Osteoblast (primary cell): ENCODE data around the gene ADAM22. TPM values are rescaled to one million over a fixed set of nuclear protein-coding genes. Genes with fewer than 3 reads are reported as not detected.
A peak's percentile ranks its signal among the peaks of the same experiment; 100 is the strongest.

Source experiments
- DNase-seq: peaks from one replicate; pipeline ENCODE4 v3.0.0; 2011; ENCODE audit warnings: low spot score, mixed read lengths; ENCODE audit not compliant: insufficient read length; ENCODE audit errors: missing footprints
- H2AFZ ChIP-seq: 2 replicates; pipeline ENCODE4 v1.6.0; 2011; ENCODE audit warnings: mild to moderate bottlenecking, low read length
- H3K27ac ChIP-seq: 2 replicates; pipeline ENCODE4 v1.5.1; 2011; ENCODE audit warnings: mild to moderate bottlenecking, low read depth, low read length, moderate library complexity
- H3K27me3 ChIP-seq: 2 replicates; pipeline ENCODE4 v1.6.0; 2012; ENCODE audit warnings: mild to moderate bottlenecking, control low read depth, inconsistent platforms, low read length, moderate library complexity; ENCODE audit not compliant: insufficient read depth
- H3K36me3 ChIP-seq: 2 replicates; pipeline ENCODE4 v1.5.1; 2011; ENCODE audit warnings: mild to moderate bottlenecking, low read length, control low read depth, moderate library complexity; ENCODE audit not compliant: insufficient read depth
- H3K4me1 ChIP-seq: 2 replicates; pipeline ENCODE4 v1.5.1; 2011; ENCODE audit warnings: mild to moderate bottlenecking, low read length, control low read depth, moderate library complexity; ENCODE audit not compliant: insufficient read depth
- H3K4me2 ChIP-seq: 2 replicates; pipeline ENCODE4 v1.6.0; 2011; ENCODE audit warnings: mild to moderate bottlenecking, low read length; ENCODE audit not compliant: insufficient read depth
- H3K4me3 ChIP-seq: fragments of 200-600 bp; sonication (generic); 3 replicates; pipeline ENCODE4 v1.5.1; 2012; ENCODE audit warnings: mild to moderate bottlenecking, low read length, inconsistent platforms; ENCODE audit not compliant: insufficient read depth
- H3K79me2 ChIP-seq: 2 replicates; pipeline ENCODE4 v1.6.0; 2012; ENCODE audit warnings: mild to moderate bottlenecking, low read length, control low read depth, inconsistent platforms; ENCODE audit not compliant: insufficient read depth
- H3K9me3 ChIP-seq: 2 replicates; pipeline ENCODE4 v1.5.1; 2011; ENCODE audit warnings: low read depth, low read length, control low read depth
- H4K20me1 ChIP-seq: 2 replicates; pipeline ENCODE4 v1.6.0; 2012; ENCODE audit warnings: mild to moderate bottlenecking, low read length, control low read depth; ENCODE audit not compliant: insufficient read depth
- total RNA-seq: library from RNA; depleted of rRNA; stranded (reverse); fragments of >200 nt; gene quantifications from 2 replicates; pipeline ENCODE4 v1.2.3, GENCODE V29; 2012
- TF ChIP-seq, protein P1 (sequence below): IDR thresholded peaks from 2 replicates; pipeline ENCODE4 v1.5.1; 2011; ENCODE audit warnings: mild to moderate bottlenecking, low read depth, low read length, moderate library complexity; ENCODE audit errors: extremely low read depth

ADAM22 gene
- total RNA-seq, 1 donor, result 0.36 TPM

DNA sequence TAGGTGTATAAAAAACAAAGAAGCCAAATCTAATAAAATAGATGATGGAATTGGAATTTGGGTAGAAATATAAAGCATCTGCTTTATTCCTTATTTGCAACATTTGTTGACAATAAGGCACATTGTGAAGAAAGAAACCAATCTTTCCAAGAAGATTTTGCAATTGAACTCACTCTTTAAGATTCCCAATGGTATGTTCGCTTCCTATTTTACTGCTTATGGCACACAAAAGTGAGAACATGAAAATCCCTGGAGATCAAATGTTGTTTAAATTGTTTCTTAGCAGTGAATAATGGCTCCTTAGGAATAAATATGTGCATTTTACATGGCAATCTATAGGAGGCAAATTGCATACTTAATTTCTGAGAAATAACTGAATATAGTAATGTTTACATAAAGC lies 84.5 kb downstream of the ADAM22 start:
- no peak overlapping the region for H2AFZ ChIP-seq
- H3K79me2 ChIP-seq, result no peaks in the 10 kb centered on the region
- H3K27ac ChIP-seq, result no peak overlapping the region
- peak; percentile 44 for DNase-seq
- no peaks in the 10 kb centered on the region for H3K4me1 ChIP-seq
- H3K4me3 ChIP-seq, result no peak overlapping the region
- H3K4me2 ChIP-seq, result no peak overlapping the region
- no peaks in the 10 kb centered on the region for H3K27me3 ChIP-seq
- no peaks in the 10 kb centered on the region for H3K36me3 ChIP-seq
- TF ChIP-seq, protein P1, sequence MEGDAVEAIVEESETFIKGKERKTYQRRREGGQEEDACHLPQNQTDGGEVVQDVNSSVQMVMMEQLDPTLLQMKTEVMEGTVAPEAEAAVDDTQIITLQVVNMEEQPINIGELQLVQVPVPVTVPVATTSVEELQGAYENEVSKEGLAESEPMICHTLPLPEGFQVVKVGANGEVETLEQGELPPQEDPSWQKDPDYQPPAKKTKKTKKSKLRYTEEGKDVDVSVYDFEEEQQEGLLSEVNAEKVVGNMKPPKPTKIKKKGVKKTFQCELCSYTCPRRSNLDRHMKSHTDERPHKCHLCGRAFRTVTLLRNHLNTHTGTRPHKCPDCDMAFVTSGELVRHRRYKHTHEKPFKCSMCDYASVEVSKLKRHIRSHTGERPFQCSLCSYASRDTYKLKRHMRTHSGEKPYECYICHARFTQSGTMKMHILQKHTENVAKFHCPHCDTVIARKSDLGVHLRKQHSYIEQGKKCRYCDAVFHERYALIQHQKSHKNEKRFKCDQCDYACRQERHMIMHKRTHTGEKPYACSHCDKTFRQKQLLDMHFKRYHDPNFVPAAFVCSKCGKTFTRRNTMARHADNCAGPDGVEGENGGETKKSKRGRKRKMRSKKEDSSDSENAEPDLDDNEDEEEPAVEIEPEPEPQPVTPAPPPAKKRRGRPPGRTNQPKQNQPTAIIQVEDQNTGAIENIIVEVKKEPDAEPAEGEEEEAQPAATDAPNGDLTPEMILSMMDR, result no peak
- H3K9me3 ChIP-seq, result no peaks in the 10 kb centered on the region
- no peaks in the 10 kb centered on the region for H4K20me1 ChIP-seq

DNA sequence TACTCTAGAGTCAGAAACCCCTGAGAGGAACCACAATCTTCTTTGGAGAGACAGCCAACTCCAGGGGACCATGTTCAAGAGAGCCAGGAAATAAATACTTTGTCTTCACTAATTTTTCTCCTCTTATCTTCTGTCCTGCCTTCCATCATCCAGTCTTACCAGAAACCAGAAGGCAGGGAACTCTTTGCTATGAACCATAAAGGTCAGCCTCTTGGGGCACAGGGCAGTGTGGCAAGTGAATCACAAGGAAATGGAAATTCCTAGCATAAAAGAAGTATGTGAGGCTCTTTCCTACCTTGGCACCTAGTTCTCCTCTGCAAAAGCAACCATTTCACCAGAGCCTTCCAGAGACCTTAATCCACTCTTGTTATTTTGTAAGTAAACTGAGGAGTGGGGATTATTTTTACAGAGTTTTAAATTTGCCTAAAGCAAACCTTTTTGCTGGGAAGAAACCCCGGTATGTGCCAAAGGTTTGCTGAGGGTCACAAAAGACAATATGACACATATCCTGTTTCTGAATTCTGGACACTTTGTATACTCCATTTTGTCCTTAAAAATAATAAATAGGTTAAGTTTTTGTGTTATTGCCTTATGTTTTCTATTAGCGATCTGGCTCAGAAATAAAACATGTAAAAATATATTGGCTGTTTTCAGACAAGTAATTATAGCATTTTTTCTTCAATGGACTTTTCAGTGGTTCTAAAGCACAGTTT lies 87.1 kb downstream of the ADAM22 start:
- Histone ChIP-seq H3K79me2 (no peaks in the 10 kb centered on the region), H3K4me1 (no peaks in the 10 kb centered on the region), H3K36me3 (no peaks in the 10 kb centered on the region), H4K20me1 (no peaks in the 10 kb centered on the region), H3K9me3 (no peaks in the 10 kb centered on the region), H3K4me3 (no peak overlapping the region), H3K27me3 (no peaks in the 10 kb centered on the region), H3K27ac (no peak overlapping the region), H2AFZ (no peak overlapping the region), H3K4me2 (no peak overlapping the region)
- no peak for DNase-seq
- TF ChIP-seq, protein P1, result no peak

DNA sequence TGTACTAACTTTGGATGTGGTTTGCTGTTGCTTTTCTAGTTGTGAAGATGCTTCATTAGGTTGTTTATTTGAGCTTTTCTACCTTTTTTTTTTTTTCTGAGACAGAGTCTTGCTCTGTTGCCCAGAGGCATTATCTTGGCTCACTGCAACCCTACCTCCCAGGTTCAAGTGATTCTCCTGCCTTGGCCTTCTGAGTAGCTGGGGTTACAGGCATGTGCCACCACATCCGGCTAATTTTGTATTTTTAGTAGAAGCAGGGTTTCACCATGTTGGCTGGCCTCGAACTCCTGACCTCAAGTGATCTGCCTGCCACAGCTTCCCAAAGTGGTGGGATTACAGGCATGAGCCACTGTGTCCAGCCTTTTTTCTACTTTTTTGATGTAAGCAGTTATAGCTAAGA lies 93.7 kb downstream of the ADAM22 start:
- Histone ChIP-seq H3K4me2 (no peak overlapping the region), H2AFZ (no peak overlapping the region), H4K20me1 (no peaks in the 10 kb centered on the region), H3K36me3 (no peaks in the 10 kb centered on the region), H3K27me3 (no peaks in the 10 kb centered on the region), H3K4me1 (no peaks in the 10 kb centered on the region), H3K9me3 (no peaks in the 10 kb centered on the region), H3K27ac (no peak overlapping the region), H3K79me2 (no peaks in the 10 kb centered on the region), H3K4me3 (no peak overlapping the region)
- no peak for DNase-seq
- TF ChIP-seq, protein P1, result no peak

DNA sequence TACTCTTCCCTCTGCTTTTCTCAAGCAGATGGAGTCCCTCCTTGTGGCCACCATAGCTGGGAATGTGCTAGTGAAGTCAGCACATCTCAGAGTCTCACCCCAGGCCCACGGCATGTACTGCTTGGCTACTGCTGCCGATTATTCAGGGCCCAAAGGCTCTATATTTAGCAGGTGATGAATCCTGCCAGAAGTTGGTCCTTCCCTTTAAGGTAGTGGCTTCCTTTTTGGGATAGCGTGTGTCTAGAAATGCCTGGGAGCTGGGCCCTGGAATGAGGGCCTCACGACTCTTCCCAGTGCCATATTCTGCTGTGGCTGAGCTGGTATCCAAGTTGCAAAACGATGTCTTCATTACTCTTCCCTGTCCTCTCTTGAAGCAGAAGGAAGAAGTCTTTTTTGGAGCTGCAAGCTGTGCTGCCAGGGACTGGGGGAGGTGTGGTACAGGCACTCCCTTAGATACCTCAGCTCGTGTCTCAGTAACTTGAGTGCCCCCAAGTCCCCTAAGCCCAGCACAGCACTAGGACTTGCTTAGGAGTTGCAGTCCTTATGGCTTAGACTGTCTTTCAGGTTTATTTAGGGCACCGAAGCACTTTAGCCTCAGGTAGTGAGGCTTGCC lies 100.1 kb downstream of the ADAM22 start:
- Histone ChIP-seq H3K27ac (no peak overlapping the region), H3K4me2 (no peak overlapping the region), H4K20me1 (no peaks in the 10 kb centered on the region), H3K27me3 (no peaks in the 10 kb centered on the region), H3K4me1 (no peaks in the 10 kb centered on the region), H3K36me3 (no peaks in the 10 kb centered on the region), H3K79me2 (no peaks in the 10 kb centered on the region), H3K9me3 (no peaks in the 10 kb centered on the region), H3K4me3 (no peak overlapping the region), H2AFZ (no peak overlapping the region)
- no peak for DNase-seq
- TF ChIP-seq, protein P1, result no peak
